Measurements from ENCODE around the gene CCDC185.

CCDC185 gene

DNA sequence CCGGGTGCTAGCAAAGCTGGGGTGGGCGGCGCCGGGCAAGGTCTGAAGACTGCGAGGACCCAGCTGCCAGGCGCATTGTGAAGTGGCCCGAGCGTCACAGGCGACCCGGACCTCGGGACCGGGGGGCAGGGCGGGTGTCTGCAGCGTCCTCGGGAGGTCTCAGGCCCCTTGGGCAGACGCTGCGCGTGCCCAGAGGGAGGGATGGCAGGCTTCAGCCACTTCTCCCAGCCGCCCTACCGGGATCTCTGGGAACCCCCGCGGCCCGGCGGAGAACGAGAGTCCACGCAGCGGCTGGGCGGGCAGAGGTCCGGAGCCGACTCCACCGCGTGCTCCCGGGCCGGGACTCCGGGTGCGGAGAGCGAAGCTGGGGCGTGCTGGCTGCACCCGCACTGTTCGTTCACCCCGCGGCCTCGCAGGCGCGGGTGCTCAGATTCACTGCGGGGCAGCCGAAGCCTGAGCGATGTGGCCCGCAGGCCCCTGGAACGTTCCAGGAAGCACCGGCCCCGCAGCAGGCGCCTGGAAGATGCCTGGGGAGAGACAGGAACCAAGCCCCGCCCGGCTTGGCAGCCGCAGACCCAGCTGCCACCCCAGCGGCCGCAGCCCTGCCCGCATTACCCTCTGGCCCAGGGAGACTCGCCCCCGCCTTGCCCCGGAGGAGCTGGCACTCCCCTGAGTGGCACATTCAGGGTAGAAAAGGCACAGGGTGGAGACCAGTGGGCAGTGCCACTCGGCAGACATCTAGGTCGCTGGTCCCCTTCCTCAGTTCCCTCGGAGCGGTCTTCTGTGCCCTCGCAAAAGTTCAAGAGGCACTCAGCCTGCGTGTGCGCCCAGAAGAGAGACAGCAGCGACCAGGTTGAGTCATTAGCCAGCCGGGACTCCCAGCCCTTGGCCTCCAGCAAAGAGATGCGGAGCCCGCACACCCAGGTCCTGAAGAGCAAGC lies at the start of gene CCDC185:
Gene CCDC185 (plus strand): TSS at position 141 of the 940 bp plus-strand sequence. CDS start 61 bp downstream, at position 202.
- Mint-ChIP-seq H3K36me3 (ENCODE audit: low read depth) (no peaks in the 10 kb centered on the region), H3K4me3 (no peak within 1 kb of the TSS), H3K27ac (no peak within 1 kb of the TSS), H3K27me3 (ENCODE audit: low read depth) (peaks cover 37% of the 10 kb centered on the region), H3K9me3 (no peaks in the 10 kb centered on the region), H3K4me1 (ENCODE audit: low read depth) (no peaks in the 10 kb centered on the region)

DNA sequence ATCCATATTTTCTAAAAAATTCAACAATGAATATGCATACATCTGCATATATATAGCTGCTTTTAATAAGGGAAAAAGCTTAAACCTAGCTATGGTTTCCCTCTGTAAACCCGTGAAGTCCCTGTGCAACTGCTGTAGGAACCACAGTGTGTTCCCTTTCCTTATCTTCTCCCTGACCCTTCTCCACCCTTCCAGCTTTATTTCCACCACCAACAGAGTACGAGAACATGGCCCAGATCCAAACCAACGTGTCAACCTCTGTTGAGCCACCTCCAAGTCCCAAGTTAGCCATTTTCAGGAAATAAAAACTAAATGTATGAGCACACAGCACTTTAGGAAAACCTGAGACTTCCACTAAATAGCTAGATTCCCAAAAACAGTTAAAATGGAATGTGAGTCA lies 49.5 kb upstream of the CCDC185 start:
- H3K9me3 Mint-ChIP-seq: no peaks in the 10 kb centered on the region
- no peak overlapping the region for H3K27ac Mint-ChIP-seq
- H3K27me3 Mint-ChIP-seq (ENCODE audit: low read depth): peaks cover 2% of the 10 kb centered on the region
- H3K4me1 Mint-ChIP-seq (ENCODE audit: low read depth): no peaks in the 10 kb centered on the region
- no peak overlapping the region for H3K4me3 Mint-ChIP-seq
- no peaks in the 10 kb centered on the region for H3K36me3 Mint-ChIP-seq (ENCODE audit: low read depth)

DNA sequence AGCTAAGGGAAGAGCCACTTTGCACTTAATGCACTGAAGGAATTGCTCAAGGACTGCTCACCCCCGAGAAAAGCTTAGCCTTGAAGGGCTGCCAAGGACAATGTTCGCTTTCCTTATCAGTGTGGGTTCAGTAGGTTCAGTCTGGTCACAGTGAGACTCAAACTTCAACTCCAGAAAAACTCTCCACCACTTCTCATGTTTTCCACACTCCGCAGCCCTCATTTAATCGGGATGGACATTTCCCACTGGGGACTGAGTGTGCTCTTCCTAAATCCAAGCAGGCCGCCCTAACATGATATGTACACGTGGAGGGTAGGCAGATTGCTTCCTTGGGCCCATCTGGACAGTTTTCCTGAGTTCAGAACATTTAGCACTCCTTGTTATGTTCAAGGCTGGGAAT lies 48.7 kb upstream of the CCDC185 start:
- Mint-ChIP-seq H3K4me1 (ENCODE audit: low read depth) (no peaks in the 10 kb centered on the region), H3K4me3 (no peak overlapping the region), H3K9me3 (no peaks in the 10 kb centered on the region), H3K27ac (no peak overlapping the region), H3K36me3 (ENCODE audit: low read depth) (no peaks in the 10 kb centered on the region), H3K27me3 (ENCODE audit: low read depth) (no peaks in the 10 kb centered on the region)

DNA sequence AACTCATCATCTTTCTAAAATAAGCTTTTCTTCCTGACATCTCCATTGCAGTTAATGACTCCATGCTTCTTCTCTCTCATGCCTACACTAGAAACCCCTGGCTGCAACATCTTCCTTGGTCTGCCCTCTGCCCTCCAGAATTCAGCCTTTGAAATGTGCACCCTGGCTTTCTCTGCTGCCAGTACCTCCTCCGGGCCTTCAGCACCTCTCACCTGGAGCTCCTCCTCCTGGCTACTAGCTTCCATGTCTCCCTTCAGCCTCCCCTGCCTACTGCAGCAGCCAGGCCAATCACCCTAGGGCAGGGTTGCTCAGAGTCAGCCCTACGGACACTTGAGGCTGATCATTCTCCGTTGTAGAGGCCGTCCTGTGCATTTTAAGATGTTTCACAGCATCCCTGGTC lies 47.5 kb upstream of the CCDC185 start:
- H3K27ac Mint-ChIP-seq: no peak overlapping the region
- no peaks in the 10 kb centered on the region for H3K27me3 Mint-ChIP-seq (ENCODE audit: low read depth)
- H3K9me3 Mint-ChIP-seq: no peaks in the 10 kb centered on the region
- H3K36me3 Mint-ChIP-seq (ENCODE audit: low read depth): no peaks in the 10 kb centered on the region
- no peaks in the 10 kb centered on the region for H3K4me1 Mint-ChIP-seq (ENCODE audit: low read depth)
- no peak overlapping the region for H3K4me3 Mint-ChIP-seq

DNA sequence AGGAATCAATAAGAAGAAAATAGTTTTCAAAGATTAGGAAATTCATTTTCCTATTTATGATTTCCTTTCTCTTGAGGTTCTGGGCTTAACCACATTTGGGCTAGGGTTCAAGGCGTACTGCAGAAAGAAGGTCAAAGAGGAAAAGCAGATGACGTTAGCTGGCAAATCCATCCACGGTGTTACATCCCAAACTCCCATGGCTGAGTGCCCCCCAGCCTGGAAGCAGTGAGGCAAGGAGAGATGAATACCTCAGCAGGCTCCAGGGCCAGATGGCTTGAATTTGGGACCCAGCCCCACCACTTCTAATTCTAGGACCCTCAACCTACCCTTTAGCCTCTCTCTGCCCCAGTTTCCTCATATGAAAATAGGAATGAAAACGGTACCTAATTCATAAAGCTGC lies 46.9 kb upstream of the CCDC185 start:
- H3K4me3 Mint-ChIP-seq: no peak overlapping the region
- H3K36me3 Mint-ChIP-seq (ENCODE audit: low read depth): no peaks in the 10 kb centered on the region
- no peak overlapping the region for H3K27ac Mint-ChIP-seq
- no peaks in the 10 kb centered on the region for H3K27me3 Mint-ChIP-seq (ENCODE audit: low read depth)
- H3K4me1 Mint-ChIP-seq (ENCODE audit: low read depth): no peaks in the 10 kb centered on the region
- H3K9me3 Mint-ChIP-seq: no peaks in the 10 kb centered on the region

DNA sequence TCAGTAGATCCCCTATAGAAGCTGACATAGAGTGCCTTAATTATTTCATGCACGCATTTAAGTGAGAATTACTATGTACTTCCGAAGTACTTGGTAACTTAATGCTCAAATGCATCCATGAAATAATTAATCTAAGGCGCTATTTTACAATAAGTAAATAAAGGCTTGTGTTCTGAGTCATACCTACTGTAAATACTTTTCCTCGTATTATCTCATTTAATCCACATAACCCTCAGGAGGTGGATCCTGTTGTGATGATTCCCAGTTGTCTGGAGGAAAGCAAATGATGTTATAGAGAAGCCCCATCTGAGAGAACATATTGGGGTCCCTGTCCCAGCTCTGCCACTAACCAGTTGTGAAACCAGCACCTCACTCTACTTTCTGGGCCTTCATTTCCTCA lies 45.6 kb upstream of the CCDC185 start:
- Mint-ChIP-seq H3K4me1 (ENCODE audit: low read depth) (no peaks in the 10 kb centered on the region), H3K27me3 (ENCODE audit: low read depth) (no peaks in the 10 kb centered on the region), H3K9me3 (no peaks in the 10 kb centered on the region), H3K27ac (no peak overlapping the region), H3K4me3 (no peak overlapping the region), H3K36me3 (ENCODE audit: low read depth) (no peaks in the 10 kb centered on the region)

DNA sequence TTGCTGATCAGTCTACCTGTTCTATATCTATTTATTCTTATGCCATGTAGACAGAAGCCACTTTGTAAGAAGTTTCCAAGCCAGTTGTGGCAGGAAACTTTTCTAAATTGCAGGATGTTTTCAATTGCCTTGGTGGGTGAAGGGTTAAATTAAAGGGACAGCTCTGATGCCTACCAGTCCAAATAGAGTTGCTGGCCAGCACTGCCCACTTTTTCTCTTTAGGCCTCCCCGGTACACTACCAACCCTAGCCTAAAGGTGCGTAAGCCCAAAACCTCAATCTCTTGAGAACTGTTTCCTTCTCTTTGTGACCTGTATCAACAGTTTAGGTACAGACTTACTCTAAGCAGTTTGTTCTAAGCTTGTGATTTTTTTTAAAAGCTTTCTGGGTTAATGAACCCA lies 44.8 kb upstream of the CCDC185 start:
- H3K4me1 Mint-ChIP-seq (ENCODE audit: low read depth): no peaks in the 10 kb centered on the region
- no peaks in the 10 kb centered on the region for H3K36me3 Mint-ChIP-seq (ENCODE audit: low read depth)
- H3K4me3 Mint-ChIP-seq: no peak overlapping the region
- H3K27me3 Mint-ChIP-seq (ENCODE audit: low read depth): no peaks in the 10 kb centered on the region
- no peak overlapping the region for H3K27ac Mint-ChIP-seq
- no peaks in the 10 kb centered on the region for H3K9me3 Mint-ChIP-seq

DNA sequence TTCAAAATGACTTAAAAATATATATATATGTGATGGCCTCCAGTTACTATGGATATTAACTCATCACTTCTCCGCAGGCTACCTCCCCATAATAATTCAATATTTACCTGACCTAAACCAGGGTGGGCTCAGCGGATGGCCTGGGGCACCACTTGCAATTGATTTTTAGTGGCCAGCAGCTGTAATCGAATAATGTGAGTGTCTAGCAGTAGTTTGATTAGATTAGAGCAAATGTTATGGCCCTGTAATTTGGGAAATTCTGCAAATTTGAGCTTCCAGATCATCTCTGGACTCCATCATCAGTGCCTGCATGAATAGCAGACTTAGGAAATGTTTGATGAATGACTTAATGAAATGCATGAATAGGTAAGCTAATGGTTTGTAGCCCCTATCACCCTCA lies 44.0 kb upstream of the CCDC185 start:
- H3K4me3 Mint-ChIP-seq: no peak overlapping the region
- no peaks in the 10 kb centered on the region for H3K4me1 Mint-ChIP-seq (ENCODE audit: low read depth)
- peaks cover 3% of the 10 kb centered on the region for H3K27me3 Mint-ChIP-seq (ENCODE audit: low read depth)
- no peaks in the 10 kb centered on the region for H3K9me3 Mint-ChIP-seq
- H3K36me3 Mint-ChIP-seq (ENCODE audit: low read depth): no peaks in the 10 kb centered on the region
- H3K27ac Mint-ChIP-seq: no peak overlapping the region

DNA sequence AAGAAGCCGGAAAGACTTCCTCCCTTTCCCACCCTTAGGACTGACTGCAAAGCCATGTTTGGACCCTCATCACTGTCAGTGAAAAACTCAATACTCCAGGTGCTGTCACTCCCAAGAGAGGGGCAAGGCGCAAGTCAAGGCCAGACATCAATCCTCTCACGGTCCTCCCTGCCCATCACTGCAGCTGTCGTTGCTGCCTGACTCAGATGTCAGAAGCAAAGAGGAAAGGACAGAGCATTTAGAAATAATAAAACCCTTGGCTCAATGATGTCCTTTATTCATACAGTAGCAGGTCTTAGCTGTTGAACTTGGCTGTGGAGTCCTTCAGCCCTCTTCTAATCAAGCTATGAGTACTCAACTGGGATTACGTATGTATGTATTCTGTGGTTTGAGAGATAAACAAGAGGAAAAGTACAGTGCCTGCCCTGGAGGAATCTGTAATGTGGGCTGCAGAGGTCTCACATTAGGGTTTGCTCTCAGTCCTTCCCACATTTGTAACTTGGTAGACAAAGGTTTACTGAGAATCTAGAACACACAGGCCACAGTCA lies 42.8 kb upstream of the CCDC185 start:
- Mint-ChIP-seq H3K4me3 (no peak overlapping the region), H3K27ac (no peak overlapping the region), H3K4me1 (ENCODE audit: low read depth) (no peaks in the 10 kb centered on the region), H3K27me3 (ENCODE audit: low read depth) (peaks cover 9% of the 10 kb centered on the region), H3K36me3 (ENCODE audit: low read depth) (no peaks in the 10 kb centered on the region), H3K9me3 (no peaks in the 10 kb centered on the region)

DNA sequence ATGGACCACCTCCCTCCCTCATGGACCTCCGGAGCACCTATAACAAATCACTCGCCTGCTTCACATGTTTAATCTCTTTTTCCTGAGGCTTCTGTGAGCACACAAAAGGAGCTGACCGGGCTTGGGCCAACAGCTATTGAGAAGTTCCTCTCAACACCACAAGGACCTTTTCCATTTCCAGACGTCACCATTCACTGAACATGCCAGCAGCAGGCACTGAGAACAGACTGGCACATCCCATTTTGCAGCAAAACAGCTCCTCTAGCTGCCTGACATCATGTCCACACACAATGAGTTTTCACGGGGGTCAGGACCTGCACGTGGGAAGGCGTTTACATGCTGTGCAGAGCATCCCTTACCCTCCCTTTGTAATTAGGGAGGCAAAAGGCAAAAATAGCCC lies 40.3 kb upstream of the CCDC185 start:
- no peak overlapping the region for H3K4me3 Mint-ChIP-seq
- H3K27ac Mint-ChIP-seq: no peak overlapping the region
- H3K27me3 Mint-ChIP-seq (ENCODE audit: low read depth): peaks cover 9% of the 10 kb centered on the region
- no peaks in the 10 kb centered on the region for H3K36me3 Mint-ChIP-seq (ENCODE audit: low read depth)
- H3K9me3 Mint-ChIP-seq: no peaks in the 10 kb centered on the region
- no peaks in the 10 kb centered on the region for H3K4me1 Mint-ChIP-seq (ENCODE audit: low read depth)

DNA sequence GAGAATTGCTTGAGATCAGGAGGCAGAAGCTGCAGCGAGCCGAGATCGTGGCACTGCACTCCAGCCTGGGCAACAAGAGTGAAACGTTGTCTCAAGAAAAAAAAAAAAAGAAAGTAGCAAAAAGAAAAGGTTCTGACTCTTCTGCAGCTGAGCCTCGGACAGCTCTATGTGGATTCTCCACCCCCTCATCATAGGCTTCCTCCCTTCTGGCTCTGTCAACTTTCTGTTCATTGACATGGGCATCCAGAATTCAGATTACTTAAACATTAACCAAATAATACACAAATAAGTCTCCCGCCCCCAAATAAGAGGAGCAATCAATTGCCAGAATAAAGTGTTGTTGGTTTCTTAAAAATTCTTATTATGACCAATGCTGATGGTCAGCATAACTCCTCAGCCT lies 39.3 kb upstream of the CCDC185 start:
- Mint-ChIP-seq H3K36me3 (ENCODE audit: low read depth) (no peaks in the 10 kb centered on the region), H3K27me3 (ENCODE audit: low read depth) (peaks cover 9% of the 10 kb centered on the region), H3K9me3 (no peaks in the 10 kb centered on the region), H3K4me1 (ENCODE audit: low read depth) (no peaks in the 10 kb centered on the region), H3K4me3 (no peak overlapping the region), H3K27ac (no peak overlapping the region)

DNA sequence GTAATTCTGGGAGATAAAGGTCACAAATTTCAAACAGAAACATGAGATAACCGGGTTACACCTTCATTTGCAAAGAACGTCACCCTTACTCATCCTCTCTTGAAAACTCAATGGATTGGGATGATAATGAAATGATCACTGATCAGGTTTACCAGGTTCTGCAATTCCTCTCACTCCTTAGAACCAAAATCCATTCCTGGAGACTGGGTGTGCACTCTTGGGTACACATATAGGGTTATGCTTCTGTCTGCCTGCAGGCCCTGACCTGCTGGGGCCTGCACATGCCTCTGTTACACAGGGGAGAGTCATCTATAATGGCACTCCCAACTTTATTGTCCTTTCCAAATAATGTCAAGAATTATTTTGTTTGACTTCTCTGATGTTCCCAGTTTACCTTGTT lies 37.5 kb upstream of the CCDC185 start:
- no peak overlapping the region for H3K27ac Mint-ChIP-seq
- no peaks in the 10 kb centered on the region for H3K9me3 Mint-ChIP-seq
- H3K4me3 Mint-ChIP-seq: no peak overlapping the region
- no peaks in the 10 kb centered on the region for H3K36me3 Mint-ChIP-seq (ENCODE audit: low read depth)
- peaks cover 26% of the 10 kb centered on the region for H3K27me3 Mint-ChIP-seq (ENCODE audit: low read depth)
- no peaks in the 10 kb centered on the region for H3K4me1 Mint-ChIP-seq (ENCODE audit: low read depth)

DNA sequence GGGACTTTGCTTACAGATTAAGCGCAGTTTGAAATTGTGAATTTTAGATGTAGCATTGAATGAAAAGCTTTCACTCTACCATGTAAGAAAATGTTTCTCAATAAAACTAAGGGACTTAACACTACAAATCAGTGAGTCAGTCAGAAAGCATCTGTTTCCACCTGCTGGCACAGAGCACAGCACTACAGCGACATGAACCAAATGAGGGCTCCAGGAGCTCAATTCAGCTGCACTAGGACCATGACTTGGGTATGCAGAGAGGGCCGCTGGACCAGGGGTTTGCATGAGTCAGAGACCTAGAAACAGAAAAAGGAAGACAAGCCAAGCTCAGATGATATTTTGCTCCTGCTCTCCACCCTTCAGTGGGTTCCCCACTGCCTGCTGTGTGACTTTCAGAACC lies 34.4 kb upstream of the CCDC185 start:
- Mint-ChIP-seq H3K9me3 (no peaks in the 10 kb centered on the region), H3K36me3 (ENCODE audit: low read depth) (no peaks in the 10 kb centered on the region), H3K27me3 (ENCODE audit: low read depth) (peaks cover 55% of the 10 kb centered on the region), H3K4me3 (no peak overlapping the region), H3K27ac (no peak overlapping the region), H3K4me1 (ENCODE audit: low read depth) (peaks cover 2% of the 10 kb centered on the region)

DNA sequence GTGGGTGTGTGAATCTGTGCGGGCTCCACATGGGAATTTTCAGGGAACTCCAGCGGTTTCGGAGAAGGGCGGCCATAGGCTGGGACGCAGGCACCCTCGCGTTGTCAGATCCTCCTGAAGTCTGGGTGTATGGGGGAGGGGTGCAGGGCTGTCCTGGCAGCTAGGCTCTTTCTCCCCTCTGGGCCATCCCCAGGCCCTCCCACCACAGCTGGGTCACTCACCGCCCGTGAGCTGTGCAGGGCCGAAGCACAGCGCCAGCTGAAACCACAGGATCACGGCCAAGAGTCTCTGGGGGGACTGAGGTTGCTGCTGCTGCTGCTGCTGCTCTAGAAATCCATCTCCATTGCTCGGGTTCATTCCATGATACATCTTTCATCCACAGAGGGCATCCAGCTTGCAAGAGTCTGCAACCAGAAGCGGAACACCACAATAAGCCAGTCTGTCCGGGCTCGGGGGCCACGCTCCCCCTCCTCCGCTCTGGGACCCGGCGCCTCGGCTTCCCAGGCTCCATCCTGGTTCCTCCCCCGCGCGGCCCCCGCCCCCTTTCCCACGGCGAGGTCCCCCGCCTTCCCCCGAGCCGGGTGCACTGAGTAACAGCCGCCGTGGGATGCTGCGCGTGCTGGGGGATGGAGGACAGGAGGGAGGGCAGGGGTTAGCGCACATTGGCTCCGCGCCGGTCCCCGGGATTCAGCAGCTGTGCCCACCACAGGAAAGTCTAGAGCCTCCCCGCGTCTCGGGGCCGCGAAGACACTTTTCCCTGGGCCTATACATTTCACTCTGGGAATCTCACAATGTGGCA lies 30.0 kb upstream of the CCDC185 start:
- no peak overlapping the region for H3K27ac Mint-ChIP-seq
- peak overlapping the region; percentile 75 for H3K4me3 Mint-ChIP-seq
- no peaks in the 10 kb centered on the region for H3K36me3 Mint-ChIP-seq (ENCODE audit: low read depth)
- H3K9me3 Mint-ChIP-seq: no peaks in the 10 kb centered on the region
- H3K4me1 Mint-ChIP-seq (ENCODE audit: low read depth): peaks cover 2% of the 10 kb centered on the region
- H3K27me3 Mint-ChIP-seq (ENCODE audit: low read depth): peaks cover 66% of the 10 kb centered on the region

Data from T-helper 1 cell treated with Interleukin-12 subunit alpha and Interleukin-12 subunit beta and Interleukin-4 antibody, amounts not matched to agents 30 μg/mL and 1 μg/mL, for 36 hours (primary cell).